Stimulated activated naive B cell treated with anti-CD40 and anti-IgM and Interleukin-4, amounts not matched to agents 10 μg/mL and 1 μg/mL and 100 μg/mL, for 72 hours (primary cell): ENCODE measurements around the gene SMARCC2.
"Not testable (repeated sequence)": the region's sequence is repeated elsewhere in the genome, so short reads cannot be mapped to it uniquely, and the experiment has no call there.

ENCODE experiments used
- ATAC-seq, 2 donors: fragments of 150-1000 bp; cut with Tn5 transposase; replicated peaks; 2 replicates each; pipeline ENCODE4 v1.10.0; 2021; ENCODE audit warnings: moderate library complexity in 1 of 2
- DNase-seq: peaks from one replicate; pipeline ENCODE4 v3.0.0; 2021
- H3K27ac Mint-ChIP-seq: one replicate; pipeline ENCODE4 v1.8.0; 2022; ENCODE audit warnings: mild to moderate bottlenecking, mixed read lengths
- H3K27me3 Mint-ChIP-seq, 2 donors: one replicate each; pipeline ENCODE4 v1.8.0; 2022; ENCODE audit warnings: mixed read lengths in 2 of 2
- H3K36me3 Mint-ChIP-seq, 2 donors: one replicate each; pipeline ENCODE4 v1.8.0; 2022; ENCODE audit warnings: mixed read lengths in 2 of 2, mild to moderate bottlenecking in 1 of 2
- H3K4me1 Mint-ChIP-seq, 2 donors: one replicate each; pipeline ENCODE4 v1.8.0; 2022; ENCODE audit warnings: mixed read lengths in 2 of 2, mild to moderate bottlenecking in 1 of 2
- H3K4me3 Mint-ChIP-seq, 2 donors: one replicate each; pipeline ENCODE4 v1.8.0; 2022; ENCODE audit warnings: mild to moderate bottlenecking in 2 of 2, mixed read lengths in 2 of 2, moderate library complexity in 1 of 2
- H3K9me3 Mint-ChIP-seq, 2 donors: one replicate each; pipeline ENCODE4 v1.8.0; 2022; ENCODE audit warnings: mixed read lengths in 2 of 2, mild to moderate bottlenecking in 1 of 2

The SMARCC2 gene

GRCh38 chr12:56156464-56157200 lies 32.7 kb downstream of the SMARCC2 start:
- H3K4me1 Mint-ChIP-seq: peaks cover 33 to 78% of the 10 kb centered on the region in 2 donors
- not testable (repeated sequence) for ATAC-seq, DNase-seq, H3K27me3 Mint-ChIP-seq, H3K9me3 Mint-ChIP-seq
- peak overlapping the region; percentile 91 to 97 for H3K4me3 Mint-ChIP-seq
- H3K36me3 Mint-ChIP-seq: peaks cover 42 to 47% of the 10 kb centered on the region in 2 donors
- H3K27ac Mint-ChIP-seq: peak overlapping the region; percentile 99

- no peak for DNase-seq
- Mint-ChIP-seq H3K27me3 (no peaks in the 10 kb centered on the region), H3K36me3 (peaks cover 30 to 35% of the 10 kb centered on the region in 2 donors), H3K4me1 (peaks cover 34 to 78% of the 10 kb centered on the region in 2 donors), H3K27ac (peak overlapping the region; percentile 7), H3K9me3 (no peaks in the 10 kb centered on the region), H3K4me3 (peak overlapping the region; percentile 6 to 15)
- no peak for ATAC-seq
These were observed 33.9 kb downstream of the SMARCC2 start for GRCh38 chr12:56155256-56155845.

- H3K27ac Mint-ChIP-seq: no peak overlapping the region
- no peak for DNase-seq
- no peaks in the 10 kb centered on the region for H3K27me3 Mint-ChIP-seq
- H3K9me3 Mint-ChIP-seq: no peaks in the 10 kb centered on the region
- no peak for ATAC-seq
- peaks cover 30 to 75% of the 10 kb centered on the region in 2 donors for H3K4me1 Mint-ChIP-seq
- no peak overlapping the region for H3K4me3 Mint-ChIP-seq
- peaks cover 24 to 30% of the 10 kb centered on the region in 2 donors for H3K36me3 Mint-ChIP-seq
These were observed 34.5 kb downstream of the SMARCC2 start for GRCh38 chr12:56154818-56155217.

- Mint-ChIP-seq H3K27me3 (no peaks in the 10 kb centered on the region), H3K9me3 (no peaks in the 10 kb centered on the region), H3K27ac (no peak overlapping the region), H3K36me3 (peaks cover 20 to 25% of the 10 kb centered on the region in 2 donors), H3K4me3 (no peak overlapping the region), H3K4me1 (peaks cover 29 to 70% of the 10 kb centered on the region in 2 donors)
- ATAC-seq: no peak
- no peak for DNase-seq
These were observed 35.0 kb downstream of the SMARCC2 start for GRCh38 chr12:56154246-56154771.

DNA sequence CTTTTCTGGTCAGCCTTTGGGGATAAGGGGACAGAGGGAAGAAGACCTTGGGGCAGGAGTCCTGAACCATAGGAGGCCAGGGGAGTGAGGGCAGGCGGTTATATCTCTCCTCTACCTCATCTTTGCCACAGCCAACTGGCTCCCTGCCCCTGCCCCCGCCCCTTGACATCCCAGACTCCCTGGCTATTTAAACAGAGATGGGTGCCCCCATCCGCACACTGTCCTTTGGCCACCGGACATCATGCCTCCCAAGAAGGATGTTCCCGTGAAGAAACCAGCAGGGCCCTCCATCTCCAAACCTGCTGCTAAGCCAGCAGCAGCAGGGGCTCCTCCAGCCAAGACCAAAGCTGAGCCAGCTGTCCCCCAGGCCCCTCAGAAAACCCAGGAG lies 35.6 kb downstream of the SMARCC2 start:
- Mint-ChIP-seq H3K27ac (peak overlapping the region; percentile 97), H3K36me3 (peaks cover 14 to 18% of the 10 kb centered on the region in 2 donors), H3K4me3 (peak overlapping the region; percentile 92 to 97), H3K4me1 (peaks cover 26 to 64% of the 10 kb centered on the region in 2 donors), H3K9me3 (no peaks in the 10 kb centered on the region), H3K27me3 (no peaks in the 10 kb centered on the region)
- ATAC-seq (no peak), DNase-seq (no peak)

DNA sequence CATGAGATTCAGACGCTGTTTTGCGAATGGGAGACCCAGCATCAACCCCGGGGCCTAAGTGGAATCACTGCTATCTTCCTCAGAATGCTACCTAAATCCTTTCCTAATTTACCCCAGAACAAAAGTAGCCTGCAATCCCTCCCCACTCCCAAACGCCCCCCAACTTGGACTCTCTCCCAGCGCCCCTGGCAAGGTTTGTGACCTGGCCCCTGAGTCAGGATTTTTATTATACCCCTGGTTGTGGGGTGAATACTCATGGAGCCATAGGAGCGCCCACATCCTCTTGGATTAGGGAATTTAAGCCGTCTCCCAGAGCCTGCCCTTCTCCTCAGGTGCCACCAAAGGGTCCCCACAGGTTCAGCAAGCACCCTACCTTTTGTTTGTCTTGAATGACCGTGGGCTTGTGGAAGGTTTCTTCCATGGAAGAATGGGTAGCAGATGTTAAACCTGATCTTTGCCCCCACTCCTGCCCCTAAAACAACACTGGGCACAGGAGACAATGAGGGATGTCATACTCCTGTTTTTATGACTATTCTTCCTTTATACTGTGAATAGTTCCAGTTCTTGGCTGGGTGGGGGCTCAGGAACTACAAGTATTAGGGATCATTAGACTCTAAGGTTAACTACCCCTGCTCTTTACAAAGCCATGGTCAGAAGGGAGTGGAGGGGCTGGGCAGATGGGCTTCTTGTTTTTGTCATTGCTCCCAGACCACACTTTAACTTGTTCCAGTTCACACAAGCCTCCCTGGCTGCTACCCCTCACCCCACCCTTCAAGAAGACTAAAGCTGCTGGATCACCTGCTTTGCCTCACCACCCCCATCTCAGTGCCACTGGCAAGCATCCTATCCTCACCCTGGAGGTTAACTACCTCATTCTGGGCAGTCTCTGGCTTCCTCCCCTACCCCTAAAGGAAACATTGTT lies 36.3 kb downstream of the SMARCC2 start:
- H3K4me3 Mint-ChIP-seq: peak overlapping the region; percentile 92 to 97
- no peaks in the 10 kb centered on the region for H3K9me3 Mint-ChIP-seq
- no peaks in the 10 kb centered on the region for H3K27me3 Mint-ChIP-seq
- no peak for DNase-seq
- ATAC-seq: no peak
- peaks cover 10 to 12% of the 10 kb centered on the region in 2 donors for H3K36me3 Mint-ChIP-seq
- peak overlapping the region; percentile 97 for H3K27ac Mint-ChIP-seq
- H3K4me1 Mint-ChIP-seq: peaks cover 26 to 61% of the 10 kb centered on the region in 2 donors

- Mint-ChIP-seq H3K36me3 (peaks cover 10 to 11% of the 10 kb centered on the region in 2 donors), H3K4me3 (peak within 1 kb of the TSS; percentile 92 to 97), H3K9me3 (no peaks in the 10 kb centered on the region), H3K27me3 (no peaks in the 10 kb centered on the region), H3K4me1 (peaks cover 25 to 57% of the 10 kb centered on the region in 2 donors), H3K27ac (peak within 1 kb of the TSS; percentile 97)
- peak; percentile 88 for DNase-seq
- ATAC-seq: peak; percentile 90 to 92
These were observed 37.0 kb downstream of the SMARCC2 start, which contains the start of gene MYL6B for GRCh38 chr12:56152132-56152755. TSS of gene MYL6B (plus strand) at chr12:56152587. CDS start at chr12:56153919, 1,332 bp downstream.

DNA sequence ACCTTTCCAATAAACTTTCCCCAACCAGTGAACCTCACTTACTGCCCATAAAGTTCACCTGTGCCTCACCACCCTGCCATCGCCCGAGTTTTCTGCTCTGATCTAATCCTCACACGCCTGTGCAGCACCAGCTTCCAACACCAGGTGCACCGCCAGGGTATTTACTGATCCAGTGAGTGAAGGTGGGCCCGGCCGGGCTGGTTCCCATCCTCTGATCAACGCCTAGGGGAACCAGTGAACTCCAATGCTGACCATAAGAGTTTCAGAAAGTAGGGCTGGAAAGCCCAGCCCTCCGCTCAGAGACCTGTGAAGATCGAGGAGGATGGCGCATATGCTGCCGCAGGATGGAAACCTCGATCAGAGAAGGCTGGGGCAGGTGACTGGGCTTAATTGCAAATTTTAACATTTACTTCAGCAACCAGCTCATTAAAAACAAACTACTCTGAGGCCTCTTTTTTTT lies 37.6 kb downstream of the SMARCC2 start:
- peak; percentile 81 to 82 for ATAC-seq
- no peaks in the 10 kb centered on the region for H3K27me3 Mint-ChIP-seq
- peak; percentile 64 for DNase-seq
- H3K9me3 Mint-ChIP-seq: no peaks in the 10 kb centered on the region
- peak overlapping the region; percentile 92 to 97 for H3K4me3 Mint-ChIP-seq
- peak overlapping the region; percentile 97 for H3K27ac Mint-ChIP-seq
- peaks cover 10 to 11% of the 10 kb centered on the region in 2 donors for H3K36me3 Mint-ChIP-seq
- peaks cover 25 to 54% of the 10 kb centered on the region in 2 donors for H3K4me1 Mint-ChIP-seq

- H3K27me3 Mint-ChIP-seq: no peaks in the 10 kb centered on the region
These were observed 38.7 kb downstream of the SMARCC2 start for GRCh38 chr12:56150563-56150962.

DNA sequence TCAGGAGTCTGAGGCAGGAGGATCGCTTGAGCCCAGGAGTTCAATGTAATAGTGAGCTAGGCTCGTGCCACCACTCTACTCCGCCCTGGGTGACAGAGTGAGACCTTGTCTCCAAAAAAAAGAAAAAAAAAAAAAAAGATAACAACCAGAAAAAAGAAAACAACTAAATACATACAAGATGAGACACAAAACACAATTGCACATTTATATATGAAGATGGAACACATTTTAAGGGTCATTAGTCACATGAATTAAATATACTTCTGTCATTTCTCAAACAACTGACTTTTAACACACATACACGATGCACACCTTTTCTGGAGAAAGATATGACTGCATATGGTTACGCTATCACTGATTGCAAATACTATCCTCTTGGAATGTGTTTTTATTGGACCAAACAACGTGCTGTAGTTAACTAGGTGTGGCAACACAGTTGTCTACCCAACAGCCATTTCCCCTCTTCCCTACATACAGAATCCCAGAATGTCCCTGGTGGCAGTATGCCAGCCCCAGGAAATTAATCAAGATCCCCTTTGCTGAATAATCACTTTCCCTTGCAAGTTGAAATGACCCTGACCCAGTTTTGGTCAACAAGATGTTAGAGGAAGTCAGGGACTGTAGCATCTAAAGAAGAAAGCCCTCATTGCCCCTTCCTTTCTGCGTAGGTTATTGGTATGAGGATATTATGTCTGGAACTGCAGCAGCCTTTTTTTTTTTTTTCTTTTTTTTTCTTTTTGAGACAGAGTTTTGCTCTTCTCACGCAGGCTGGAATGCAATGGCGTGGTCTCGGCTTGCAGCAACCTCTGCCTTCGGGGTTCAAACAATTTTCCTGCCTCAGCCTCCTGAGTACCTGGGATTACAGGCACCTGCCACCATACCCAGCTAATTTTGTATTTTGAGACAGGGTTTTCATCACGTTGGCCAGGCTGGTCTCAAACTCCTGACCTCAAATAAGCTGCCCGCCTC lies 42.5 kb downstream of the SMARCC2 start:
- H3K36me3 Mint-ChIP-seq: peaks cover 22 to 25% of the 10 kb centered on the region in 2 donors
- H3K4me1 Mint-ChIP-seq: peaks cover 24 to 30% of the 10 kb centered on the region in 2 donors
- ATAC-seq (no peak), DNase-seq (no peak)
- no peaks in the 10 kb centered on the region for H3K9me3 Mint-ChIP-seq
- H3K27me3 Mint-ChIP-seq: no peaks in the 10 kb centered on the region
- no peak overlapping the region for H3K27ac Mint-ChIP-seq
- H3K4me3 Mint-ChIP-seq: no peak overlapping the region

More at GRCh38 chr12:56150563-56150962, 38.7 kb downstream of the SMARCC2 start:
- Mint-ChIP-seq H3K4me3 (peak overlapping the region in 1 of 2 donors; percentile 36), H3K9me3 (no peaks in the 10 kb centered on the region), H3K36me3 (peaks cover 8 to 9% of the 10 kb centered on the region in 2 donors), H3K27ac (peak overlapping the region; percentile 79), H3K4me1 (peaks cover 25 to 51% of the 10 kb centered on the region in 2 donors)
- DNase-seq (no peak), ATAC-seq (no peak)

DNA sequence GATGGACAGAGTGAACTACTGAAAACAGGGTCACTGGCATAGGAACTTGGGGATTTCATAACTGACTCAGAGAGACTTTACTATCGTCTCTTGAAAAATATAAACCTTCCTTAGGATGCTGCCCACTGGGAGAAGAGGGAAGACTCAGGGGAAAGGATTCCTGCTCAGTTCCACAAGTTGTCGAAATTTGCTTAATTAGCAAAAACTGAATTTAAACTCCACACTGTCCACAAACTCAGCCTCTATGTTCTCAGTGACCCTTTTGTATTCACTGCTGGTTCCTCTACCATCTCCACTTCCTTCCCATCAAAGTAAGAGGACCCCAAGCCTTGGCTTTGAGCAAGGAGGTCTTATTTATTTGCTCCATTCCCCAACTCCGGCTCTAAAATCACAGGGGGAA lies 44.1 kb downstream of the SMARCC2 start:
- Mint-ChIP-seq H3K4me3 (no peak overlapping the region), H3K4me1 (peaks cover 19 to 21% of the 10 kb centered on the region in 2 donors), H3K27me3 (no peaks in the 10 kb centered on the region), H3K27ac (no peak overlapping the region), H3K9me3 (no peaks in the 10 kb centered on the region), H3K36me3 (peaks cover 31 to 37% of the 10 kb centered on the region in 2 donors)
- DNase-seq (no peak), ATAC-seq (no peak)

- ATAC-seq (no peak), DNase-seq (no peak)
- H3K27ac Mint-ChIP-seq: no peak overlapping the region
- H3K4me3 Mint-ChIP-seq: no peak overlapping the region
- H3K9me3 Mint-ChIP-seq: no peaks in the 10 kb centered on the region
- H3K27me3 Mint-ChIP-seq: no peaks in the 10 kb centered on the region
- H3K4me1 Mint-ChIP-seq: peaks cover 17 to 19% of the 10 kb centered on the region in 2 donors
- H3K36me3 Mint-ChIP-seq: peaks cover 38 to 47% of the 10 kb centered on the region in 2 donors
These were observed 45.4 kb downstream of the SMARCC2 start for GRCh38 chr12:56143870-56144269.
